Right hindlimb (tissue), 1 donor: ENCODE measurements around the gene SFXN5.

ENCODE experiments used
- DNase-seq: peaks from one replicate; pipeline ENCODE4 v3.0.0-alpha.2; 2018

The SFXN5 gene

GRCh38 chr2:72972352-72973136, 99.0 kb downstream of the SFXN5 start:
- no peak for DNase-seq

DNA sequence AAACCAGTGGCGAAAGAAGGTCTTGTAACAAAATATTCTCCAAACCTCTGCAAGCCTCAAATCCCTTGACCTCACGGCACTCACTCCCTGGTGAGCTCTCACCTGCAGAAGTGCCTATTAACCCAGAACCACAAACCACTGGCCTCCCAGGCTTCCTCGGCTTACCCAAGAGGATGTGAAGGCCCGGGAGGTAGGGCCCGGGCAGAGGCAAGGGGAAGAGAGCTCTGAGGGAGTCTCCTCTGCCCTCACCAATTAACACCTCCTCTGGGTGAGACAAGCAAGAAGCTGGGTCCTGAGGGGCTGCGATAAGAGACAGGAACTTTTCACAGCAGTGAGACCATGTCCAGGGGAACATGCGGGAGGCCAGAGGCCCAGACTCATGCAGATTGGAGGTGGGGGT, 100.5 kb downstream of the SFXN5 start:
- DNase-seq = no peak

GRCh38 chr2:72969706-72970105, 101.8 kb downstream of the SFXN5 start:
- DNase-seq = no peak

DNA sequence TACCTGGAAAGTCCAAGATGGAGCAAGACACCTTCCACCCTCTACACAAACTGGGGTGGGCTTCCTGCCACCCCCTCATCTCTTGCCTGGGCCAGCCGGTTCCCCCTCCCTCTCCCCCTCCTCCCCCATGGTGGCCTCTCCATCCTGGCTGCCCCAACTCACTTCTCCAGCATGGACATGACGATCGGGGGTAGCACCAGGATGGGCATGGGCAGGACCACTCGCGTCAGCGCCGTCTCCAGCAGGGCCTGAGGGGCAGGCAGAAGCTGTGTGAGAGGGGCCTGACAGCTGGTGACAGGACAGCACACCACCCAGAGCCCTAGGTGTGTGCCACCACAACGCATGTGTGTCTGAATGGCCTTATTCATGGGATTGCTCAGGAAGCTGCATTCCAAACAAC, 103.2 kb downstream of the SFXN5 start:
- no peak for DNase-seq

DNA sequence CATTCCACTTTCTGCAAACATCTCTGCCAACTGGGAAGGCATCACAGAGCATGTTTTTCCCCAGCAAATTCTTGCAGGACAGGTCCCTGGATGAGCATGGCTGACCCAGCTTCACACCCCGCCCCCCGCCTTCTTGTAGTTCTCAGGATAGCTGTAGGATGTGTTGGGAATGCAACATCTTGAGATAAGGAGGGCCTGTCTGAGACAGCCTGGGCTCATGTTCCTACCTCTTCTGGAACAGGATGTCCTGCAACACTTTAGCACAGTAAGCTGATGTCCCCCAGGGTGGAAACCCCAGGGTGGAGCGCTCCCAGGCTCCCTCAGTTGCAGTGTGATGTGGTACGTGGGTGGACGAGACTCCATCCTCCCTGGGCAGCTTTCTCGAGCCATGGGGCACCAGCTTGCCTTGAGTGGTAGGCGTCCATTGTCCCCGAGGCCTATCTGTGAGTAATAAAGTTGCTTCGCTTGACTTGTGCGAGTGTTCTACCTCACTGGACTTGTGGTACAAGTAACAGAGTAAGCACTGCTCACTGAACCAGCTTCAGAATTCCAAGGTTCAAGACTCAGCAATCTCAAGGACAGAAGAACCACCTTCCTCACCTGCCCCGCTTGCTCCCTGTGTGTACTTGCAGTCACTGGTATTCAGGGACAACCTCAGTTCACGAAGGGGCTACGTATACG, 105.6 kb downstream of the SFXN5 start:
- no peak for DNase-seq

GRCh38 chr2:72965016-72965415, 106.5 kb downstream of the SFXN5 start:
- DNase-seq = no peak

DNA sequence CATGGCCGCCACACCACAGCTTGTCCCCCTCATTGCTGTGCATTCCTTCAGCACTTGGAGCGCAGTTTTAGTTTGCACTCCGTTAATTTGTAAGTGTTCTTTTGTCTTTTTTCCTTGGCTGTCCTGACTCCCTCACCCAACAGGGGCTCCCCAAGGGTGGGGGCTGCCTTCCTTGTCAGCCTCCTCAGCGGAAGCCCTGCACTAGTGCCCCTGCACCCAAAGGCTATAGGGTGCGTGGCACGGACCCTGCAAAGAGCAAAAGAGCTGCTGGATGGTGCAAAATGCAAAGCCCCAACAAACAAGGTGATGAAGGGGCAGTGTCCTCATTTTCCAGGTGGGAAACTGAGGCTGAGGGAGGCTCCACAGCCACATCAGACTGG, 107.4 kb downstream of the SFXN5 start:
- no peak for DNase-seq

DNA sequence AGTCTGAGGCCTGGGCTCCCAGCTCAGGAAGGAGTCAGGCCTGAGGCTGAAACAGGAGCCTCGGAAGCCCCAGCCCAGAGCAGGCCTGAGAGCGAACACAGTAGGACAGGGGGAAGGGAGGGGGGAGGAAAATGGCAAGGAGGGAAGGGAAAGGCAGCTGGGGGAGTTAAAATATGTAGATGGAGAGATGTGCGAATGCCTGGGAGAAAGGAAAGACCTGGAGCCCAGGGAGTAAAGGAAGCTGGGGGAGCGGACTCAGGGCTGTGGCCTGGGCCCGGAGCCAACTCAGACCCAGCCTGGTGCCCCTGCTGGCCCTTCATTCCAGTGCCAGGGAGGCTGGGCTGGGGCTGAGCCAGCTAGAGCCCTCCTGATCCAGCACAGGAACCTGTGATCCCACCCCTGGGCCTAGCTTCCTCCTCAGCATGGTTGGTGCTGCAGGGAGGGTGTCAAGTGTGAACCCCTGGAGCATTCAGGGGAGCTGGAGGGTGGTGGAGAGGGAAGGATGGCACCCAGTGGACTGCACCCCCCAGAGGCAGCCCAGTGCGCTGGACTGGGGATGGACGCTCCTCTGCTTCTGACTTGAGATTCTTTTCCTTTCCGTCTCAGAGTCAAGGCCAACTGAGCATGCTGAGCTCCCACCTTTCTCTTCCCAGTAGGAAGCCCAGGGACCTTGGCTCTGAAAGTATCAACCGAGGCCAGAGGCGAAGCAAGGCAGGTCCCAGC, 107.9 kb downstream of the SFXN5 start:
- peak; percentile 39 for DNase-seq

GRCh38 chr2:72962911-72963310, 108.6 kb downstream of the SFXN5 start:
- DNase-seq = no peak

DNA sequence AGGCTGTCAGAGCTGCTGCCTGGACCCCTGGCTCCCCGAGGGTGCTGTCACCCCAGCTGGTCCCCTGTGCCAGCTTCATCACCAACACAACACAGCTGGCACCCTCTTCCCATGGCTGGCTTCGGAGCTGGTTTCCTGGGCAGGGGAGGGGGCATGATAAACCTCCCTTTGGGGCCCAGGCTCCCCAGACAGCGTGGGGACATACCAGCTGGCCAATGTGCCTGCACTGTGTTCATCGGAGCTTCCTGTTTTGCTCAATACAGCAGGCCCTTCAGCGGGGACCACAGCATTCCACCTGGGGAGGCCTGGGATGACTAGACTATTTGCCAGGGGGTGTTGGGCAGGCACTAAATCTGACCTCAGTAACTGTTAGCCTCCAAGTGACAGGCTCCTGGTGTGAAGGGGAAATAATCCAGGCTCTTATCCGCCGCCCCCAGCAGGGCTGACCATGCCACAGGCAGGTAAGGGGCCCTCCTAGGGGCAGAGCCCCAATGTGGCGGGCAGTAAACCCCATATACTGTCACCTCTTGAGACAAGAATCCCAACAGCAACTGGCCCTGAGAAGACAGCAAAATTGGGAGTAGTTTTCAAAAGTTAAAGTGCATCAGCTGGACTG, 109.6 kb downstream of the SFXN5 start:
- no peak for DNase-seq

DNA sequence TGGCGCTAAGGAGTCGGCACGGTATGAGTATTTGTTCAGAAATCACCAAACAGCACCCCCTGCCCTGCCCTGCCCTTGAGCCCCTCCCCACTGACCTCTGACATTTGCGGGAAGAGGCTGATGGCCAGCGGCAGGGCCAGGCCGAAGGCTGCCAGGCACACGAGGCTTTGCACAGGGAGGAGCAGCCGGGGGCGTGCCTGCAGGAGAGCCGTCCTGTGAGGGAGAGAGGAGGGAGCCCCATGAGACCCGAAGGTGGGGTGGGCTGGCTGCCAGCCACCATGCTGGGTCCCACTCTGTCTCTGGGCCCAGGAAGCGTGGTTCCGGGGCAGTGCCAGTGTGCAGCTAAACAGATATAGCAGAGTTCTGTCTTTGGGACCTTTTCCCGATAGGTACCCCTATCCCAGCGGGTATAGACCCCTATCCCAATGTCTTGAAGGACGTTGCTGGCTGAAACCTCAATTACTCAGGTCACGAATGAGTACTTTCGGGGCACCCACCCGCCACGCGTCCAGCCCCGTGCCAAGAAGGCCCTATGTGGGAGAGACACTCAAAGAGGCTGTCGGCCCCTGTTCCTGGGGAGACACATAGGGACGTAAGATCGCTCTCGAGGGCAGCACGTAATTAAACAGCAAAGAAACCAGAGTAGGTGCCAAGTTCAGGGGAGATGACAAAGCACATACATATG, 110.3 kb downstream of the SFXN5 start:
- no peak for DNase-seq

DNA sequence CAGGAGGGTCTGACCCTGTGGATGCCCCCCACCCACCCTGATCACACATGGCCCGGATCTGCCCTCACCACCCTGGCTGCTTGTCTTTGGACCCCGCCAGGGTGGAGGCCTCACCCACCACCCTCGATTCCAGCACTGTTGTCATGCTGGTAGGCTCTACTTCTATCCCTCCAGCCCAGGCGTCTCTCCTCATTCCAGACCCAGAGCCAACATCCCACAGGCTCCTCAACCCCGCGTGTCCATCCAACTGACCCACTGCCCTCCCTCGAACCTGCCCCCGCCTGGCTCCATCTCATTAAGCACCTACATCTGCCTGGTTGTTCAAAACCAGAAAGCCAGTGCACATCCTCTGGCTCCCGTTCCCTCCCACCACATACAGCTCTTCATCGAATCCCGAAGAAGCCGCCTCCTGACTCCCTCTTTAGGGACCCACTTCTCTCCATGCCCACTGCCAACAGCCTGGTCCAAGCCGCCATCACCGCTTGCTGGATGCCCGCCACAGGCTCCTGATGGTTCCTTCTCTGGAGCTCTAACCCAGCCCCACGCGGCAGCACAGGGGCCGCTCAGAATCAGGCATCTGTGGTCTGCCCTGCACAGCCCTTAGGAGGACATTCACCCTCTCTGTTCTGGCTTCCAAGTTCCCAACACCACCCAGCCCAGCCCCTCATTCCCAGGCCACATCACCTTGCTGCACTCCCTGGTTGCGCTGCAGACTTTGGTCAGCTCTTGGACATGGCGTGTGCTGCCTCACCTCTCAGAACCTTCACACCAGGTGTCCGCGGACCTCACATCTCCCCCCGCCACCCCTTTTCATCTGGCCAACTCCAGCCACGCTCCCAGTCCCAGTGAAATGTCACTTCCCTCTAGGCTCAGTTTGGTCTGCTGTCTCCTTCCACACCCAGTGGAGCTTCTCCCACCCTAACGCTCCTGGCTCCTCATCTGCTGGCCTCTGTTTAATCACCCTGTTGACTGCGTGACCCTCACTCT, 111.2 kb downstream of the SFXN5 start:
- no peak for DNase-seq

DNA sequence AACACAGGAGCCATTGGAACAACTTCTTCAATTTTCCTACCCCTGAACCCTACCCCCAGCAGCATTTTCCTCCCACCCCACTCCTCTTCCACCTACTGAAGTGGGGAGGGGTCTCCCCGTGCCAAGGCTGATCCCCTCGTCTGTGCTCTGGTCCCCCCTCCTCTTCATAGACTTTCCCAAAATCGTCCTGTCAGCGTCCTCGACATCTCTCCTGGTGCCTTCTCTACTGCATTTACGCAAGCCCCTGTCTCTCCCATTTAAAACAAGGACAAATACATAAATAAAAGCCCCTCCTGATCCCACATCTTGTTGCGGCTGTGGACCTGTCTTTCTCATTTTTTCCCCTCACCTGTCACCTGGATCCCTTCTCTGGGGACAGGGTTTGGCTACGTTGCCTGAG, 112.0 kb downstream of the SFXN5 start:
- DNase-seq = no peak

- no peak for DNase-seq
These were observed 112.7 kb downstream of the SFXN5 start for GRCh38 chr2:72958542-72959385.

- DNase-seq = no peak
These were observed 114.6 kb downstream of the SFXN5 start for GRCh38 chr2:72956936-72957335.

DNA sequence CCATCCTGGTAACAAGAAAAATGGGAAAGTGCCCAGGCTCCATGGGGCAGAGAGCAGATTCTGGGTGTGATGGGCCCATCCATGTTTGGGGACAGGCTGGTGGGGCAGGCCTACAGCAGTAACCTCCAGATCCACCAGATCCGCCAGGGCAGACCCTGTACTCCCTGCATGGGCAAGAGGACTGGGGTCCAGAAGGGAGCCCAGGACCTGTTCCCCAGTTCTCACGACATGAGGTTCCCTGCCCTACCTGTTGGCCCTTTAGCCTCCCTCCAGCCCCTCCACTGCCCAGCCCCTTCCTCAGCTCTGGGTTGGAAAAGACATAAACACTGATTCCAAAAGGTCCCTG, 115.5 kb downstream of the SFXN5 start:
- no peak for DNase-seq

DNA sequence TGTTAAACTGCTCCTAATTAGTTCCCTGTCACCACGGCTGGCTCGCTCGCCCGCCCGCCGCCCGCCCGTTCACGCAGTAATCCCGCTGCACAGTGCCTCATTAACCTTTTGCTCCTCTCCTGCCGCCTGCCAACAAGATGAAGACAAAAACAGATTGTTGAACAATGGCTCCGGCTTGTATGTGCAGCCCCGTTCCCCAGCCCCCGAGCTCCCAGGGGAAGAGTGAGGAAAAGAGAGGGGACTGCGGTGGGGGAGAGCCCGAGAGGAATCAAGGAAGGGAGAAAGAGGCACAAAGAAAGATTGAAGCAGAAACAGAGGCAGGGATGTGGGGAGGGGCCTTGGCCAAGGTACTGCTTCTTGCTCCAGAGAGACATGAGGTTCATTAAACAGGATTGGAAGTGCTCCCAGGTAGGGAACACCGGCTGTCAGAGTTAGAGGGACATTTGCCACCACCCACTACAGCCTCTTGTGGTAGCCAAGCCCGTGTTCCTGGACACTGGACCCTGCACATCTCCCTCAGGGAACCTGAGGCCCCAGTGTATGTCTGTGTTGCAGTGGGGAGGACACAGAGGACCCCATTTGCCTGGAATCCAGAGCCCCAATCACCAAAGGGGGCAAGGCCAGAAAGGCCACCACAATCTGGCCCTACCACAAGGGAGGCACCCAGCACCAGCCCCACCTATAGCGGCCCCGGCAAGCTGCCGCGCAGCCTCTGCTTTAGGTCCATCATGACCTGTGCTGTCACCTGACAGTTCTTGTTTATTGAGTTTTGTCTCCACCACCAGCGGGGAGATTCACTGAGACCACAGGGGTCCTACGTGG, 116.1 kb downstream of the SFXN5 start:
- no peak for DNase-seq

DNA sequence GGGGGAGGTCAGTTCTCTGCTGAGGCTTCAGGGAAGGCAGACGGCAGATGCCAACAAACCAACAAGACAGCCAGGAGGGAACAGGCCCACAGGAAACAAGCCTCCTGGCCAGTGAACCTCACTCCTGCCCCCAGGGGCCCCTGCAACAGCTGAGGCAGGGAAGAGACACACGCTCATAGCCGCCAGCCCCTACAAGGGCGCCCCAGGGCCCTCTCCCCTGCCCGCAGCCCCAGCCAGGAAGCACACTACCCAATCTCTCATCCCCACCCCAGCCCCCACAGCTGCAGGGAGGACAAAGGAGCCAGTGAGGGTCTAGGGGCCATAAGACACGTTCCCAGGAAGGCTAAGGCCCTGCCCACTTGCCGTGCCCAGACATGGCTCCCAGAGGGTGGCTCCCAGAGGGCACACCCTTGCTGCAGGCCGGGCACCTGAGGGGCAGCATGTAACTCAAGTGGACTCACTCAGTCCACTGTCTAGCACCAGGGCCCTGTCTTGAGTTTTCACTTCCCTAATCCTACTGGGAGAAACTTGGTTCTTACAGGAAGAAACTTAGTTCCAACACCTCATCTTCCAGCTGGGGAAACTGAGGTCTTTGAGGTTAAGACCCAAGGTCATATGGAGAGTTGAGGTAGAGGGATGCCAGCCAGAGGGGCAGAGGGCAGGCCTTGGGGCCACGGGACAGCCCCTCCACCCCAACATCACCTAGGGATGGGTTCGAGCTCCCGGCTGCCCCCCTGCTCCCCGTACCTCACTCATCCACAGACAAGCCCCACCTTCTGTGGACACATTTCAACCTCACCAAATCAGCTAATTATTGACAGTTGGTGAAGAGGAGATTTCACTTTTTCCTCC, 116.9 kb downstream of the SFXN5 start:
- no peak for DNase-seq

GRCh38 chr2:72953976-72954375, 117.5 kb downstream of the SFXN5 start:
- no peak for DNase-seq
